RWPE1 (cell line): ENCODE measurements around the gene ALDH1L2.

Experiments used
- CTCF ChIA-PET: fragments of 350-600 bp; sonication (Branson Sonifier 250); formaldehyde crosslinking; extraction: SDS; loops from one replicate; lab custom pipeline; 2021; lab: Yijun Ruan, JAX
- POLR2A ChIA-PET: fragments of 400-600 bp; formaldehyde crosslinking; extraction: SDS; loops from one replicate; lab custom pipeline; 2020; ENCODE audit warnings: antibody characterized with exemption; ENCODE audit not compliant: low non-redundant PET; lab: Yijun Ruan, JAX
- DNase-seq: peaks from one replicate; pipeline ENCODE4 v3.0.0; 2012; ENCODE audit warnings: low spot score
- H3K27ac ChIP-seq: fragments of 450-650 bp; 2 replicates; pipeline ENCODE4 v1.5.1; 2017
- CTCF ChIP-seq: fragments of 450-650 bp; conservative IDR thresholded peaks from 2 replicates; pipeline ENCODE4 v1.5.1; 2017; ENCODE audit warnings: low read depth, mild to moderate bottlenecking

ALDH1L2 gene

GRCh38 chr12:105041186-105041585, 43.1 kb downstream of the ALDH1L2 start:
- no peak for TF ChIP-seq CTCF
- no peak for DNase-seq
- ChIA-PET POLR2A (no interaction called here), CTCF (no interaction called here)
- H3K27ac ChIP-seq: no peak overlapping the region

- H3K27ac ChIP-seq: no peak overlapping the region
- no peak for TF ChIP-seq CTCF
- CTCF ChIA-PET: no interaction called here
- DNase-seq: no peak
- POLR2A ChIA-PET: no interaction called here
Observed at GRCh38 chr12:105040476-105040875, 43.8 kb downstream of the ALDH1L2 start.

- CTCF ChIA-PET: no interaction called here
- no peak overlapping the region for H3K27ac ChIP-seq
- DNase-seq: peak; percentile 8
- POLR2A ChIA-PET: no interaction called here
- no peak for TF ChIP-seq CTCF
Observed at GRCh38 chr12:105036937-105037649, 47.2 kb downstream of the ALDH1L2 start.

- no peak for TF ChIP-seq CTCF
- DNase-seq: no peak
Observed at GRCh38 chr12:105033851-105034250, 50.4 kb downstream of the ALDH1L2 start.

GRCh38 chr12:105032703-105033357, 51.4 kb downstream of the ALDH1L2 start:
- no peak overlapping the region for H3K27ac ChIP-seq
- ChIA-PET POLR2A (no interaction called here), CTCF (interaction anchor here (0.6 kb wide), 1 partner anchor 242 kb away, joined by 3 read pairs; no protein-coding TSS in a partner anchor)
- no peak for DNase-seq
- TF ChIP-seq CTCF: no peak

More at GRCh38 chr12:105033851-105034250, 50.4 kb downstream of the ALDH1L2 start:
- CTCF ChIA-PET: no interaction called here
- no peak overlapping the region for H3K27ac ChIP-seq
- POLR2A ChIA-PET: no interaction called here

GRCh38 chr12:105030820-105031807, 53.1 kb downstream of the ALDH1L2 start:
- ChIA-PET CTCF (interaction anchor here (0.8 kb wide), 1 partner anchor 20 kb away, joined by 5 read pairs; no protein-coding TSS in a partner anchor), POLR2A (no interaction called here)
- no peak for TF ChIP-seq CTCF

More at GRCh38 chr12:105030820-105031807, 53.1 kb downstream of the ALDH1L2 start:
- DNase-seq: no peak
- H3K27ac ChIP-seq: no peak overlapping the region
